Measurements from ENCODE around the gene SDK1.

- TF ChIP-seq CTCF (IDR thresholded peaks at IDR 0.05; ENCODE audit: low read depth, low read length, poor library complexity, severe bottlenecking) (no peak), EZH2phosphoT487 (IDR thresholded peaks at IDR 0.05; ENCODE audit: borderline replicate concordance, low read length) (no peak)
Measured at GRCh38 chr7:4179688-4180380, 878.8 kb downstream of the SDK1 start.

Measured in DOHH2 (cell line).